ENCODE results near the gene COX10. TPM values are rescaled to one million over a fixed set of nuclear protein-coding genes. Genes with fewer than 3 reads are reported as not detected.

Gene COX10
- total and polyA plus RNA-seq, 2 experiments from 2014 or later = 13.9 to 18.5 TPM

GRCh38 chr17:14092808-14093207, 23.5 kb downstream of the COX10 start:
- Histone ChIP-seq H3K27ac (no peak overlapping the region), H3K36me3 (ENCODE audit: low read depth) (no peaks in the 10 kb centered on the region), H3K9me2 (ENCODE audit: insufficient read depth) (no peaks in the 10 kb centered on the region), H3K4me2 (ENCODE audit: unreplicated experiment) (no peak overlapping the region), H3K79me2 (ENCODE audit: insufficient read depth) (peaks cover 62% of the 10 kb centered on the region), H3K27me3 (replicated peaks; ENCODE audit: insufficient read depth) (no peaks in the 10 kb centered on the region), H3K4me3 (no peak overlapping the region), H3F3A (ENCODE audit: insufficient read depth) (peaks cover 5% of the 10 kb centered on the region; the same call in 1 of the 2 replicates), H3K9ac (no peak overlapping the region), H4K20me1 (ENCODE audit: insufficient read depth) (peaks cover 6% of the 10 kb centered on the region; the same call in 1 of the 2 replicates), H3K4me1 (ENCODE audit: insufficient read depth) (peaks cover 16% of the 10 kb centered on the region), H3K9me3 (ENCODE audit: low read depth) (no peaks in the 10 kb centered on the region), H2AFZ (no peak overlapping the region)
- in situ Hi-C loops (cut with MboI) = no loop called here
- no peak for DNase-seq
- TF ChIP-seq EZH2 (IDR thresholded peaks at IDR 0.05; ENCODE audit: insufficient read depth, poor library complexity, severe bottlenecking) (no peak), EZH2phosphoT487 (IDR thresholded peaks at IDR 0.05; ENCODE audit: insufficient read depth, low read depth) (no peak)
- WGBS, 2 experiments (ENCODE audit: low coverage in 1 of 2, low lambda C conversion rate in 2 of 2, missing lambda C conversion rate in 2 of 2) = 91 to 93% methylated on average over 1 of the region's 1 CpG

GRCh38 chr17:14094676-14095601, 25.6 kb downstream of the COX10 start:
- no peak for TF ChIP-seq EZH2phosphoT487 (IDR thresholded peaks at IDR 0.05; ENCODE audit: insufficient read depth, low read depth)
- TF ChIP-seq EZH2 (IDR thresholded peaks at IDR 0.05; ENCODE audit: insufficient read depth, poor library complexity, severe bottlenecking) = no peak
- no peak for DNase-seq
- 97 to 98% methylated on average over 7 of the region's 7 CpGs for WGBS, 2 experiments (ENCODE audit: low coverage in 1 of 2, low lambda C conversion rate in 2 of 2, missing lambda C conversion rate in 2 of 2)
- Histone ChIP-seq H3F3A (ENCODE audit: insufficient read depth) (peaks cover under 1% of the 10 kb centered on the region; the same call in 1 of the 2 replicates), H3K9me3 (ENCODE audit: low read depth) (no peaks in the 10 kb centered on the region), H3K4me2 (ENCODE audit: unreplicated experiment) (no peak overlapping the region), H2AFZ (no peak overlapping the region), H3K36me3 (ENCODE audit: low read depth) (no peaks in the 10 kb centered on the region), H4K20me1 (ENCODE audit: insufficient read depth) (peaks cover 6% of the 10 kb centered on the region; the same call in 1 of the 2 replicates), H3K4me3 (no peak overlapping the region), H3K9me2 (ENCODE audit: insufficient read depth) (no peaks in the 10 kb centered on the region), H3K4me1 (ENCODE audit: insufficient read depth) (peaks cover 16% of the 10 kb centered on the region), H3K27ac (no peak overlapping the region), H3K27me3 (replicated peaks; ENCODE audit: insufficient read depth) (no peaks in the 10 kb centered on the region), H3K9ac (no peak overlapping the region), H3K79me2 (ENCODE audit: insufficient read depth) (peaks cover 52% of the 10 kb centered on the region)
- in situ Hi-C loops (cut with MboI) = no loop called here

GRCh38 chr17:14095631-14096030, 26.3 kb downstream of the COX10 start:
- Histone ChIP-seq H3K79me2 (ENCODE audit: insufficient read depth) (peaks cover 52% of the 10 kb centered on the region), H3F3A (ENCODE audit: insufficient read depth) (no peaks in the 10 kb centered on the region), H3K27me3 (replicated peaks; ENCODE audit: insufficient read depth) (no peaks in the 10 kb centered on the region), H4K20me1 (ENCODE audit: insufficient read depth) (peaks cover 6% of the 10 kb centered on the region; the same call in 1 of the 2 replicates), H3K4me1 (ENCODE audit: insufficient read depth) (peaks cover 16% of the 10 kb centered on the region), H3K9ac (no peak overlapping the region), H3K9me2 (ENCODE audit: insufficient read depth) (no peaks in the 10 kb centered on the region), H3K36me3 (ENCODE audit: low read depth) (no peaks in the 10 kb centered on the region), H3K4me3 (no peak overlapping the region), H3K27ac (no peak overlapping the region), H3K9me3 (ENCODE audit: low read depth) (no peaks in the 10 kb centered on the region), H3K4me2 (ENCODE audit: unreplicated experiment) (no peak overlapping the region), H2AFZ (no peak overlapping the region)
- DNase-seq = no peak
- in situ Hi-C loops (cut with MboI) = no loop called here
- WGBS, 2 experiments (ENCODE audit: low coverage in 1 of 2, low lambda C conversion rate in 2 of 2, missing lambda C conversion rate in 2 of 2) = 92 to 99% methylated on average over 3 of the region's 3 CpGs
- TF ChIP-seq EZH2phosphoT487 (IDR thresholded peaks at IDR 0.05; ENCODE audit: insufficient read depth, low read depth) = no peak
- TF ChIP-seq EZH2 (IDR thresholded peaks at IDR 0.05; ENCODE audit: insufficient read depth, poor library complexity, severe bottlenecking) = no peak

DNA sequence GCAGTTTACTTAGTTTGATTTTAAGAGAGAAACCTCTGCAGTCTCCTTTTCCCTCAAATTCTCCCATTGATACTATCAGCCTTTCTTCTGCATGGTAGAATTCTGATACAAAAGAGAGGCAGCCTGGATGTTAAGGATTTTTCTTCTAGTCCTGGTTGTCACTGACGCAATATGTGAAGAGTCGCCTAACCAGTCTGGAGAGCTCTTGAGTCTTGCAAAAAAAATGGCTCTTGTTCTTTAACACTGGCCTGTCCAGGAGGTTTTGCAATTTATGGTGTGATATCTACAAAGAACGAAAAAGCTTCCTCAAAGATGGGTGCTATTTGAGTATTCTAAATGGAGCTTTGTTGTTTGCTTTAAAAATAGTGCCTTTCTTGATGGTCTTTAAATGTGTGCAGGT, 28.9 kb downstream of the COX10 start:
- peaks cover 51% of the 10 kb centered on the region for H3K79me2 ChIP-seq (ENCODE audit: insufficient read depth)
- TF ChIP-seq EZH2 (IDR thresholded peaks at IDR 0.05; ENCODE audit: insufficient read depth, poor library complexity, severe bottlenecking) (no peak), EZH2phosphoT487 (IDR thresholded peaks at IDR 0.05; ENCODE audit: insufficient read depth, low read depth) (no peak)
- no peaks in the 10 kb centered on the region for H3K27me3 ChIP-seq (replicated peaks; ENCODE audit: insufficient read depth)
- no peaks in the 10 kb centered on the region for H3K9me2 ChIP-seq (ENCODE audit: insufficient read depth)
- H4K20me1 ChIP-seq (ENCODE audit: insufficient read depth) = peaks cover 4% of the 10 kb centered on the region; the same call in 1 of the 2 replicates
- WGBS, 2 experiments (ENCODE audit: low coverage in 1 of 2, low lambda C conversion rate in 2 of 2, missing lambda C conversion rate in 2 of 2) = 97 to 100% methylated on average over 3 of the region's 3 CpGs
- no peak for DNase-seq
- H3K9ac ChIP-seq = no peak overlapping the region
- 0 out of 2 replicates have a peak, but pooled peaks cover 3% of the 10 kb centered on the region for H3K36me3 ChIP-seq (ENCODE audit: low read depth)
- no peak overlapping the region for H2AFZ ChIP-seq
- 0 out of 2 replicates have a peak, but pooled peaks cover under 1% of the 10 kb centered on the region for H3K4me1 ChIP-seq (ENCODE audit: insufficient read depth)
- H3K9me3 ChIP-seq (ENCODE audit: low read depth) = no peaks in the 10 kb centered on the region
- no peak overlapping the region for H3K4me2 ChIP-seq (ENCODE audit: unreplicated experiment)
- in situ Hi-C loops (cut with MboI) = no loop called here
- H3F3A ChIP-seq (ENCODE audit: insufficient read depth) = no peaks in the 10 kb centered on the region
- no peak overlapping the region for H3K27ac ChIP-seq
- H3K4me3 ChIP-seq = no peak overlapping the region

All from GM23248 (cell line).